WERI-Rb-1 (cell line): ENCODE data around the gene NDUFV1.
"Not testable (repeated sequence)": the region's sequence is repeated elsewhere in the genome, so short reads cannot be mapped to it uniquely, and the experiment has no call there.

Experiments used
- DNase-seq: peaks from one replicate; pipeline ENCODE4 v3.0.0-alpha.2; 2020
- H3K27ac ChIP-seq: fragments of 250-450 bp; sonication (Bioruptor Pico); 2 replicates; pipeline ENCODE4 v1.5.1; 2020; ENCODE audit warnings: mild to moderate bottlenecking, moderate library complexity
- H3K27me3 ChIP-seq: fragments of 250-450 bp; sonication (Bioruptor Pico); 2 replicates; pipeline ENCODE4 v1.5.1; 2021; ENCODE audit warnings: mild to moderate bottlenecking, low read depth, moderate library complexity; ENCODE audit not compliant: insufficient read depth, severe bottlenecking
- H3K36me3 ChIP-seq: fragments of 250-450 bp; sonication (Bioruptor Pico); 2 replicates; pipeline ENCODE4 v1.5.1; 2020; ENCODE audit warnings: mild to moderate bottlenecking, moderate library complexity
- H3K4me3 ChIP-seq: 2 replicates; pipeline ENCODE4 v1.5.1; 2011; ENCODE audit warnings: low read depth, mild to moderate bottlenecking, control low read depth, low read length
- H3K9me3 ChIP-seq: fragments of 250-450 bp; sonication (Bioruptor Pico); 2 replicates; pipeline ENCODE4 v1.5.1; 2021; ENCODE audit warnings: mild to moderate bottlenecking, moderate library complexity; ENCODE audit not compliant: severe bottlenecking
- TF ChIP-seq, protein P1 (sequence below): IDR thresholded peaks from 2 replicates; pipeline ENCODE4 v1.5.1; 2011; ENCODE audit warnings: low read depth, mild to moderate bottlenecking, control low read depth, inconsistent platforms, low read length

The NDUFV1 gene

GRCh38 chr11:67585911-67586310 is 20.8 kb upstream of the NDUFV1 start:
- Histone ChIP-seq H3K27me3 (no peaks in the 10 kb centered on the region), H3K9me3 (no peaks in the 10 kb centered on the region), H3K27ac (no peak overlapping the region), H3K4me3 (no peak overlapping the region), H3K36me3 (no peaks in the 10 kb centered on the region)
- TF ChIP-seq, protein P1, sequence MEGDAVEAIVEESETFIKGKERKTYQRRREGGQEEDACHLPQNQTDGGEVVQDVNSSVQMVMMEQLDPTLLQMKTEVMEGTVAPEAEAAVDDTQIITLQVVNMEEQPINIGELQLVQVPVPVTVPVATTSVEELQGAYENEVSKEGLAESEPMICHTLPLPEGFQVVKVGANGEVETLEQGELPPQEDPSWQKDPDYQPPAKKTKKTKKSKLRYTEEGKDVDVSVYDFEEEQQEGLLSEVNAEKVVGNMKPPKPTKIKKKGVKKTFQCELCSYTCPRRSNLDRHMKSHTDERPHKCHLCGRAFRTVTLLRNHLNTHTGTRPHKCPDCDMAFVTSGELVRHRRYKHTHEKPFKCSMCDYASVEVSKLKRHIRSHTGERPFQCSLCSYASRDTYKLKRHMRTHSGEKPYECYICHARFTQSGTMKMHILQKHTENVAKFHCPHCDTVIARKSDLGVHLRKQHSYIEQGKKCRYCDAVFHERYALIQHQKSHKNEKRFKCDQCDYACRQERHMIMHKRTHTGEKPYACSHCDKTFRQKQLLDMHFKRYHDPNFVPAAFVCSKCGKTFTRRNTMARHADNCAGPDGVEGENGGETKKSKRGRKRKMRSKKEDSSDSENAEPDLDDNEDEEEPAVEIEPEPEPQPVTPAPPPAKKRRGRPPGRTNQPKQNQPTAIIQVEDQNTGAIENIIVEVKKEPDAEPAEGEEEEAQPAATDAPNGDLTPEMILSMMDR = no peak
- DNase-seq = no peak

GRCh38 chr11:67586568-67587250 is 20.0 kb upstream of the NDUFV1 start:
- DNase-seq = no peak
- H3K27ac ChIP-seq = no peak overlapping the region
- H3K4me3 ChIP-seq = no peak overlapping the region
- H3K9me3 ChIP-seq = no peaks in the 10 kb centered on the region
- TF ChIP-seq, protein P1 = no peak
- H3K36me3 ChIP-seq = no peaks in the 10 kb centered on the region
- no peaks in the 10 kb centered on the region for H3K27me3 ChIP-seq

GRCh38 chr11:67588136-67588503 is 18.6 kb upstream of the NDUFV1 start:
- Histone ChIP-seq H3K9me3 (no peaks in the 10 kb centered on the region), H3K4me3 (no peak overlapping the region)

GRCh38 chr11:67588899-67589415 is 17.8 kb upstream of the NDUFV1 start:
- H3K36me3 ChIP-seq, H3K27ac ChIP-seq, H3K9me3 ChIP-seq, DNase-seq, H3K27me3 ChIP-seq, H3K4me3 ChIP-seq: not testable (repeated sequence)

More at GRCh38 chr11:67588136-67588503, 18.6 kb upstream of the NDUFV1 start:
- no peaks in the 10 kb centered on the region for H3K36me3 ChIP-seq
- H3K27ac ChIP-seq = no peak overlapping the region
- no peak for DNase-seq
- no peaks in the 10 kb centered on the region for H3K27me3 ChIP-seq
- TF ChIP-seq, protein P1 = no peak

DNA sequence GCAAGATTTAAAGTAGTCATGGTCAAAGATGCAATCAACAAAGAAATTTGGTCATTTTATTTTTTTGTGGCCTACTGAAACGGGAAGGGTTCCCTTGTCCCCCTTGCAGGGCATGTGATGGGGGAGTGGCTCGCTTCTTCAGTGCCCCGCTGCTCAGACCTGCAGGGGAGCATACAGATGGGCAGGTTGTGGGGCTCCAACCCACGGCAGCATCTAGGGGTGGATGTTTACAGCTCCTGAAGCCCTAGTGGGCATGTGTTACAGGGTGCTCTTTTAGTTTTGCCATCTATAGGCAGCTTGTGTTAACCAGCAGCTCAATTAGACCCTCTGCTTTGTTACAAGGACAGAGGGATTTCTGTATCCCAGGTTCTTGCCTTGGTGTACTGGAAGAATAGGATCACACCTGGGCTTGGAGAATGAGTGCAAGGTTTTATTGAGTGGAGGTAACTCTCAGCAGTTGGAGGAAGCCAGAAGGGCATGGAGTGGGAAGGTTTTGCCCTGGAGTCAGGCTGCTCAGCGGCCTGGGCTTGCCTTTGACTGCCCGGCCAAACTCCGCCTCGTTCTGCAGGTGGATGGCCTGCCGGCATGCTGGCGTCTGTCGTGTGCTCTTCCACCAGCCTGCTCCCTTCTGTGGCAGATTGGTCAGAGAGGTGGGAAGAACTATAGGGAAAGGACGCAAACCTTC is 13.7 kb upstream of the NDUFV1 start:
- Histone ChIP-seq H3K27me3 (no peaks in the 10 kb centered on the region), H3K36me3 (no peaks in the 10 kb centered on the region), H3K27ac (no peak overlapping the region), H3K4me3 (no peak overlapping the region), H3K9me3 (peaks cover 7% of the 10 kb centered on the region)
- no peak for DNase-seq
- TF ChIP-seq, protein P1 = no peak

- DNase-seq = no peak
- H3K27me3 ChIP-seq = no peaks in the 10 kb centered on the region
- peaks cover 7% of the 10 kb centered on the region for H3K9me3 ChIP-seq
Measured at GRCh38 chr11:67593565-67593905, 13.2 kb upstream of the NDUFV1 start.

More at GRCh38 chr11:67593565-67593905, 13.2 kb upstream of the NDUFV1 start:
- Histone ChIP-seq H3K36me3 (no peaks in the 10 kb centered on the region), H3K27ac (no peak overlapping the region), H3K4me3 (no peak overlapping the region)
- TF ChIP-seq, protein P1 = no peak
